HG02588 (cell line): ENCODE results near the gene SPINK8.
"Not testable (repeated sequence)": the region's sequence is repeated elsewhere in the genome, so short reads cannot be mapped to it uniquely, and the experiment has no call there.

ENCODE experiments used
- ATAC-seq: cut with Tn5 transposase; IDR thresholded peaks from one replicate; pipeline ENCODE4 v1.9.1; 2021; ENCODE audit warnings: mild to moderate bottlenecking, moderate library complexity; ENCODE audit not compliant: unreplicated experiment

The SPINK8 gene

DNA sequence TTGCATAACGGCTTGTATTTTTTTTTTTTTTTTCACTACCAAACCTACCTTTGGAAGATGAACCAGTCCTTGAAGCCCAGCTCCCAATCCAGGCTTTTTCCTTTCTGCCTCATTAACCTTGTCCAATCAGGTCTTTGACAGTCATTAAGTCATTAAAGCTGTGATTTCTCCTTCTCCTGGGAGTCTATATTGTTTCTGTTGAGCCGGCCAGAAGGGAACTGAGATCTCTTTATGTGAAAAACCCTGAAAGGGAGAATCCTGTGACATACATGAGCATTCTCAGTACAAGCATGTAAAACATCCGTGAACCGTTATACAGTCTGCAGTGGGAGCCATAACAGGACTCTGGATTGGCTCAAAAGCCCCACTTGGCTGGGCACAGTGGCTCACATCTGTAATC is 52.6 kb downstream of the SPINK8 start:
- ATAC-seq: no peak

DNA sequence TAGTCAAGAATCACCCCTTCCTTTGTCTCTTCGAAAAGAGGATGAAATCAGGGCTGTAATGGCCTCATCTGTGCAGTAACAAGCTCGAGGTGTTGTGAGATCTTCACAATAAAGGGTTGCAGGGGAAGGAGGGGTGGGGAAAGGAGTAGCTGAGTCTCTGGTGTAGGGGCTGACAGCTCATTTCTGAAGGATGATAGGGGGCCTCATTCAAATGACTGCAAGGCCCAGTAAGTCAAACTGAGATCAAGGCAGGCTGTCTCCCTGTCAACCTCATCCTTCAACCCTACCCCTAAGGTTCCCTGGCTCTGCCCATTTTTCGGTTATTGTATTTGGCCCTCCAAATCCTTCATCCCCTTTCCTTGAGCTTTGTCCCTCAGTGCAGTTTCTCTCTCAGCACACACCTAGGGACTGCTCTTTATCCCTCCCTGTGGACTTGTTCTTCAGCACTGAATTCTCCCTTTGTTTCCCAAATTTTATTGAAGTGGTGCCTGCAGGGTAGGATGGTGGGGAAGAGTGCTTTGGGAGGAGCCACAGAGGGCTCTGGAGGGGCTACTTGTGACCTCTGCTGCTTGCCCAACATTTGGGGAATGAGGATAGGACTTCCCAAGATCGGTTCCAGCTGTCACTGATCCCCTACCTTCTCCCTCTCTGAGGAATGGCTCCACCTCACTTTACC is 54.4 kb downstream of the SPINK8 start:
- no peak for ATAC-seq

DNA sequence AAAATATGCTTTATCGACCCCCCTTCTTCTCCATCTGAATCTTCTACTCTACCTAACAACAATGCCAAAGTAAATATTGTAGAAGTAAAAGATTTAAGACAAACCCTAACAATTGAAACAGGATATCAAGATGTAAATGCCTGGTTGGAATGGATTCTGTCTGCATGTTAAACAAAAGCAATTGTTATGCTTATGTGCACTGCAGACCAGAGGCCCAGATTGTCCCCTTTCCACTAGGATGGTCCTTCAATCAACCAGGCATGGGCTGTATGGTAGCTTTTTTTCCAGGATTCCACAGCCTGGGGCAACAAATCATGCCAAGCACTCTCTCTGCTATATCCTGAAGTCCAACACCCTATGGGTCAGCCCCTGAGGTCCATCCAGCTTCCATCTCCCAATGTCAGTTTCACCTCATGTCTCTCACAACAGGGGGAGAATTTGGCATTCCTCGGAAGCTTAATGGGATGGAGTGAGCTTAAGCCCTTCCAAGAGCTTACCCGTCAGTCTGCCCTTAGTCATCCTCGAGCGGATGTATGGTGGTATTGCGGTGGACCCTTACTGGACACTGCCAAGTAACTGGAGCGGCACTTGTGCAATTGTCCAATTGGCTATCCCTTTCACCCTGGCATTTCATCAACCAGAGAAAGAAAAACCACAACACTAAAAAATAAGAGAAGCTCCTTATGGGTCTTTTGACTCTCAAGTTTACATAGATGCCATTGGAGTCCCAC is 56.4 kb downstream of the SPINK8 start:
- no peak for ATAC-seq

DNA sequence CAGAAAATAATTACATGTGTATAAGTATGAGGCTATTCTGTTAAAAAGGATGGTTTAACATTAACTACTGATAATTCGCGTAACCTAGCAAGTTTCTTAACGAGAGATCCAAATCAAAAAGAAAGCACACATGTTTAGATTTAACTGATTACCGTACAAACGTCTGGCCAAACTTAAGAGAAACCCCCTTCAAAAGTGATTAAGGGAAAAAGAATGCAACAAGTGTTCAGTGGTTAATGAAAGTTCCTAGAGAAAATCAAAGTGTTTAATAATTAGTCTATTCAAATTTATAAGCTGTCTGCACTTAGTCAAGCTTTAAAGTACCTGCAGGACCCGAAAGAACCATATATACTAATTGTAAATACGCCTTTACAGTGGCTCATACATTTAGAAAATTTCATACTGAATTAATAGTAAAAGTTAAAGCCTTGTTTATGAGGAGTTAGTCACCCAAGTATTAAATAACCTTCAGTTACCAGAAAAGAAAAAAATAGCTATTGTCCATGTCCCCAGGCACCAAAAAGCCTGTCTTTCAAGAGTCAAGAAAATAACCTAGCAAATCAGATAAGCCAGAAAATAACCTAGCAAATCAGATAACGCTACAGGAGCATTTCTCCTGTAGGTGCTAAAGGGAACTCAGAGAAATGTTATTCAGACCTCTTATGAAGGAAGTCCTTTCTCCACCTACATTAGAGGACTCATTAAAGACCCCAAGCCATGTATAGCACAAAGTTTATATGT is 58.0 kb downstream of the SPINK8 start:
- ATAC-seq: no peak

DNA sequence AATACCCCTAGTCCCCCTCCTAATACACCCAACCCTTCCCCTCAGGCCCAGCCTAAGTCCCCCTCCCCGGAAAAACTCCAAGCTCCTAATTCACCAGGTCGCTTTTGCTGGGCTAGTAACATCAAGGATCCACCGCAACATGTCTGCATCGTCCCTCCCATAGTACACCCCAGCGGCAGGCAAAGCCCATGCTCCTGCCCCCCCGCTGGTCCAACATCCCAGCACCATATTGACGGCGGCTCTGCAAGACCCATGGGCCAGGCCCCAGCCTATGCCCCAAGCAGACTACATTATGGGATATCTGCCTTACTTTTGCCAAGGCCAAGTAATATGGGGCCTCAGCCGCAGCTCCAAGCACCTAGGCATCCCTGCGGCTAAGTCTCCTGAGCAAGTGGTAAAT is 59.0 kb downstream of the SPINK8 start:
- ATAC-seq: no peak

DNA sequence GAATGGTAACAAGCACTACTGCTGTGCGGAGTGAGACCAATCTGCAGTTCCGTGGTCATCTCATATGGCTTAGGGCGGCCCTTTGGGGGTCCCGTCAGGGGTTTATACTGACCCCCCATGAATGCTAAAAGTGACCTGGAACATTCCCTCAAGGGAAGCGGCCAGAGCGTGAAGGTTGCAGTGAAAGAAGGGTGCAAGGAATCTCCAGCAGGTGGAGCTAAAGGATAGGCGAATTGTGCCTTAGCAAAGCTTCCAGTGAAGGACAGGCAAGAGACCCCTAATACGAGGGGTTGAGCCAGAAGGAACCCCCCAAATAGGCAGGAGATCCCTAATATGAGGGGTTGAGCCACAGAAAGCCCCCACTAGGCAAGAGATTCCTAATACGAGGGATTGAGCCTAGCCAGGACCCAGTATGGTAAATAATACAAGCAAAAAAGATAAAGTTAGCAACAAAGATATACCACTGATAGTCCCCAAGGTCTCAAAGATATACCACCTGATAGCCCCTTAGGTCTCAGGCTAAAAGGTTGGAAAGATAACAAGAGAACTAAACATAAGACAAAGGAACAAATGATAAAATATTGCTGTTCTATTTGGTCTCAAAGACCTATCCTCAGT is 59.8 kb downstream of the SPINK8 start:
- ATAC-seq: no peak

DNA sequence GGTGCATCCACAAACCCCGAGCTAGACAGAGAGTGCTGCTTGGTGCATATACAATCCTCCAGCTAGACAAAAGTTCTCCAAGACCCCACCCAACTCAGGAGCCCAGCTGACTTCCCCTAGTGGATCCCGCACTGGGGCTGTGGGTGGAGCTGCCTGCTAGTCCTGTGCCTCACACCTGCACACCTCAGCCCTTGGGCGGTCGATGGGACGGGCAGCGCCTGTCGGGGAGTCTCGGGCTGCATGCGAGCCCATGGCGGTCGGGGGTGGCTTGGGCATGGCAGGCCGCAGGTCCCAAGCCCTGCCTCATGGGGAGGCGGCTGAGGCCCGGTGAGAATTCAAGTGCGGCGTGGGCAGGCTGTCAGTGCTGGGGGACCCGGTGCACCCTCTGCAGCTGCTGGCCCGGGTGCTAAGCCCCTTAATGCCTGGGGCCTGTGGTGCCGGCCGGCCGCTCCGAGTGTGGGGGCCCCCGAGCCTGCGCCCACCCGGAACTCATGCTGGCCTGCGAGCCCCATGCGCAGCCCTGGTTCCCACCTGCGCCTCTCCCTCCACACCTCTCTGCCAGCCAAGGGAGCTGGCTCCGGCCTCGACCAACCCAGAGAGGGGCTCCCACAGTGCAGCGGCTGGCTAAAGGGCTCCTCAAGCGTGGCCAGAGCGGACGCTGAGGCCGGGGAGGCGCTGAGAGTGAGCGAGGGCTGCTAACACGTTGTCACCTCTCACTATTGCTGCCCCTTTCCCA is 61.5 kb downstream of the SPINK8 start:
- ATAC-seq: no peak

DNA sequence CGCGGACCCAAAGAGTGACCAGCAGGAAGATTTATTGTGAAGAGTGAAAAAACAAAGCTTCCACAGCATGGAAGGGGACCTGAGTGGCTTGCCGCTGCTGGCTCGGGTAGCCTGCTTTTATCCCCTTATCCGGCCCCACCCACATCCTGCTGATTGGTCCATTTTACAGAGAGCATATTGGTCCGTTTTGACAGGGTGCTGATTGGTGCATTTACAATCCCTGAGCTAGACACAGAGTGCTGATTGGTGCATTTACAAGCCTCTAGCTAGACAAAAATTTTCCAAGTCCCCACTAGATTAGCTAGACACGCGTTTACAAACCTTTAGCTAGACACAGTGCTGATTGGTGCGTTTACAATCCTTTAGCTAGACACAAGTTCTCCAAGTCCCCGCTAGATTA is 62.2 kb downstream of the SPINK8 start:
- ATAC-seq: not testable (repeated sequence)

DNA sequence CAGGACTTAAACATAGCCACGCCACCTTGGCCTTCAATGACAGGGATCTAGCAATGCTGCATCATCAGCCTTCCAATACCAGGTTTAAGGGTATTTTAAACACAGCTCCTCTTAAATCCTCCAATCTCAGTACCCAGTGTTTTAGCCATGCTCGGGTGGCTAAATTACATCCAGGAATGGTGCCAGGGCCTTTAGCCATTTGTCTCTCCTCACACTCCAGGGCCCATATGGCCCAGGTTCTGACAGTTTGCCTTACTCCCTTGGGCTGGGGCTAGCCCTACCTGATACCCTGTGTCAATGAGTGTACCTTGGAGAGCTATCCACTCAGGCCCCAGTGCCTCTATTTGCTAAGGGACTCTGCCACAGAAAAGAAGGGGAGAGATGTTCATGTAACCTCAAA is 63.2 kb downstream of the SPINK8 start:
- no peak for ATAC-seq

DNA sequence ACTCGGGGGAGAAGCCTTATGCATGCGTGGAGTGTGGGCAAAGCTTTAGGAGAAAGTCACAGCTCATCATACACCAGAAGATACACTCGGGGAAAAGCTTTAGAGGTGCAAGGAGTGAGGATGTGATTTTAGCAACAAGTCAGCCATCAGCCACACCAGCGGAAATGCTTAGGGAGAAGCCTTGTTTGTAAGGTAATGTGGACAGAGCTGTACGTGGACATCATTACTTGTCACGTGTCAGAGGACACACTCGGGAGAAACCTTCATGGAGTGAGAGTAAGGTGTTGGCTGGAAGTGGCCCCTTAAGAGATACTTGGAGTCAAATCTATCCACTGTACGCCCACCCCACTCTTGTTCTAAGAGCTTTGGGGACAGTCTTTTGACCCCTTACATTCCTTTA is 63.9 kb downstream of the SPINK8 start:
- no peak for ATAC-seq

DNA sequence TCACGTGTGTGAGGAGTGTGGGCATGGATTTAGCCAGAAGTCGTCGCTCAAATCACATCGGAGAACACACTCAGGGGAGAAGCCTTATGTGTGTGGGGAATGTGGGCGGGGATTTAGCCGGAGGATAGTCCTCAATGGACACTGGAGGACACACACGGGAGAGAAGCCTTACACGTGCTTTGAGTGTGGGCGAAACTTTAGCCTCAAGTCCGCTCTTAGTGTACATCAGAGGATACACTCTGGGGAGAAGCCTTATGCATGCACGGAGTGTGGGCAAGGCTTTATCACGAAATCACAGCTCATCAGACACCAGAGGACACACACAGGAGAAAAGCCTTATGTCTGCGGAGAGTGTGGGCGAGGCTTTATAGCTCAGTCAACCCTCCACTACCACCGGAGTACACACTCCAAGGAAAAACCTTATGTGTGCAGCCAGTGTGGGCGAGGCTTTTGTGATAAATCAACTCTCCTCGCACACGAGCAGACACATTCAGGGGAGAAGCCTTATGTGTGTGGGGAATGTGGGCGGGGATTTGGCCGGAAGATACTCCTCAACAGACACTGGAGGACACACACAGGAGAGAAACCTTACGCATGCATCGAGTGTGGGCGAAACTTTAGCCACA is 64.4 kb downstream of the SPINK8 start:
- no peak for ATAC-seq

DNA sequence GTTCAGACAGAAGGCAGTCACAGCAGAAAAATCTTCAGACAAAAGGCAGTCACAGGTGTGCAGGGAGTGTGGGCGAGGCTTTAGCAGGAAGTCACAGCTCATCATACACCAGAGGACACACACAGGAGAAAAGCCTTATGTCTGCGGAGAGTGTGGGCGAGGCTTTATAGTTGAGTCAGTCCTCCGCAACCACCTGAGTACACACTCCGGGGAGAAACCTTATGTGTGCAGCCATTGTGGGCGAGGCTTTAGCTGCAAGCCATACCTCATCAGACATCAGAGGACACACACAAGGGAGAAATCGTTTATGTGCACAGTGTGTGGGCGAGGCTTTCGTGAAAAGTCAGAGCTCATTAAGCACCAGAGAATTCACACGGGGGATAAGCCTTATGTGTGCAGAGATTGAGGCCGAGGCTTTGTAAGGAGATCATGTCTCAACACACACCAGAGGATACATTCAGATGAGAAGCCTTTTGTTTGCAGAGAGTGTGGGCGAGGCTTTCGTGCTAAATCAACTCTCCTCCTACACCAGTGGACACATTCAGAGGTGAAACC is 65.0 kb downstream of the SPINK8 start:
- no peak for ATAC-seq

DNA sequence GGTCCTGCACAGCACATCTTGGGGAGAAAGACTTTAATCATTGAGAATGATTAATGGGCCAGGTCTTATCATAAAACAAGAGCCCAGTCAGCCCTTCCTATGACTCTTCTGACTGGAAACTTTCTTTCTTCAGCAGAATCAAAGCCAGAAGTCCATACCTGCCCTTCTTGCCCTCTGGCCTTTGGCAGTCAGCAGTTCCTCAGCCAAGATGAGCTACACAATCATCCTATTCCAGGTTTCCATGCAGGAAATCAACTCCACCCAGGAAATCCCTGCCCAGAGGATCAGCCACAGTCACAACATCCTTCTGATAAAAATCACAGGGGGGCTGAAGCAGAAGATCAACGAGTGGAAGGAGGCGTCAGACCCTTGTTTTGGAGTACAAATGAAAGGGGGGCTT is 65.7 kb downstream of the SPINK8 start:
- no peak for ATAC-seq

DNA sequence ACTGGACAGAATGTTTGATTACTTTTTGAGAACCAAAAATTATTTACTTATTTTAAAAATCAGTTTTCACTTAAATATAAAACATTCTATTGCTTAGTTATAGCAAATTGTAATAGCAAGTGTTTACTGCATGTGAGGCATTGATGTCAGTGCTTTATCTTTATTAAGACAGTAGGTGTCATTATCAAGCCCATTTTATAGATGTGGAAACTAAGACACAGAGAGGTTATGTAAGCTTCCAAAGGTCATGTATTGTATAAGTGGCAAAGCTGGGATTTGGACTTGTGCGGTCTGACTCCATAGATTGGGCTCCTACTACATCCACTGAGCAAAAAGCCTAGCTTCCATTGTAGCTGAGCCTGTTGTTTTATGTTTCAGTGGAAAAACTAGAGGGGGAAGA is 74.9 kb downstream of the SPINK8 start:
- no peak for ATAC-seq
